RPMI8226 (cell line): ENCODE data around the gene NLRP3.

Experiments used
- DNase-seq: peaks from one replicate; pipeline ENCODE4 v3.0.0-alpha.2; 2015

The NLRP3 gene

GRCh38 chr1:247441606-247442005 lies 25.6 kb downstream of the NLRP3 start:
- no peak for DNase-seq

- no peak for DNase-seq
These were observed 26.2 kb downstream of the NLRP3 start for GRCh38 chr1:247442164-247442563.

- DNase-seq, result peak; percentile 66
These were observed 27.7 kb downstream of the NLRP3 start for GRCh38 chr1:247443641-247444040.

- DNase-seq, result peak; percentile 17
These were observed 28.6 kb downstream of the NLRP3 start for GRCh38 chr1:247444571-247444970.

- no peak for DNase-seq
These were observed 29.8 kb downstream of the NLRP3 start for GRCh38 chr1:247445526-247446356.

- no peak for DNase-seq
These were observed 31.4 kb downstream of the NLRP3 start for GRCh38 chr1:247447162-247447909.

- DNase-seq, result no peak
These were observed 32.3 kb downstream of the NLRP3 start for GRCh38 chr1:247448107-247448791.

GRCh38 chr1:247451388-247452010 lies 35.5 kb downstream of the NLRP3 start:
- no peak for DNase-seq

GRCh38 chr1:247452447-247453039 lies 36.6 kb downstream of the NLRP3 start:
- DNase-seq, result no peak

GRCh38 chr1:247453245-247453644 lies 37.3 kb downstream of the NLRP3 start:
- no peak for DNase-seq

- DNase-seq, result no peak
These were observed 38.0 kb downstream of the NLRP3 start for GRCh38 chr1:247453997-247454396.

- no peak for DNase-seq
These were observed 40.0 kb downstream of the NLRP3 start for GRCh38 chr1:247456021-247456420.

- DNase-seq, result no peak
These were observed 41.1 kb downstream of the NLRP3 start for GRCh38 chr1:247456914-247457639.

GRCh38 chr1:247459507-247459906 lies 43.5 kb downstream of the NLRP3 start:
- no peak for DNase-seq

GRCh38 chr1:247465796-247466195 lies 49.8 kb downstream of the NLRP3 start:
- no peak for DNase-seq

GRCh38 chr1:247467129-247467528 lies 51.2 kb downstream of the NLRP3 start:
- DNase-seq, result no peak

- DNase-seq, result no peak
These were observed 52.6 kb downstream of the NLRP3 start for GRCh38 chr1:247468481-247469140.

GRCh38 chr1:247469141-247469535 lies 53.2 kb downstream of the NLRP3 start:
- DNase-seq, result no peak

- DNase-seq, result peak; percentile 76
These were observed 55.0 kb downstream of the NLRP3 start for GRCh38 chr1:247470942-247471429.

GRCh38 chr1:247471445-247472016 lies 55.6 kb downstream of the NLRP3 start:
- peak; percentile 73 for DNase-seq

- no peak for DNase-seq
These were observed 56.1 kb downstream of the NLRP3 start for GRCh38 chr1:247472035-247472434.
